ENCODE data around the gene ACOT11.
"Not testable (repeated sequence)": the region's sequence is repeated elsewhere in the genome, so short reads cannot be mapped to it uniquely, and the experiment has no call there.

DNA sequence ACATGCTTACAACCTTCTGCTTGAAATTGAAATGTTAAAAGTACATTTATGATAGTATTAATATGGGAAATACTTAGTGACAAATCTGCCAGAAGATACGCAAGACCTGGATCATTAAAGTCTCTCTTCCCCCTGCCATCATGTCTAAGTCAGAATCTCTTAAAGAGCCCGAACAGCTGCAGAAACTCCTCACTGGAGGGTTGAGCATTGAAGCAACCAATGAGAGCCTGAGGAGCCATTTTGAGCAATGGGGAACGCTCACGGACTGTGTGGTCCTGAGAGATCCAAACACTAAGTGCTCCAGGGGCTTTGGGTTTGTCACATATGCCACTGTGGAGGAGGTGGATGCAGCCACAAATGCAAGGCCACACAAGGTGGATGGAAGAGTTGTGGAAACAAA is 11.4 kb upstream of the ACOT11 start:
- TF ChIP-seq, protein P1, sequence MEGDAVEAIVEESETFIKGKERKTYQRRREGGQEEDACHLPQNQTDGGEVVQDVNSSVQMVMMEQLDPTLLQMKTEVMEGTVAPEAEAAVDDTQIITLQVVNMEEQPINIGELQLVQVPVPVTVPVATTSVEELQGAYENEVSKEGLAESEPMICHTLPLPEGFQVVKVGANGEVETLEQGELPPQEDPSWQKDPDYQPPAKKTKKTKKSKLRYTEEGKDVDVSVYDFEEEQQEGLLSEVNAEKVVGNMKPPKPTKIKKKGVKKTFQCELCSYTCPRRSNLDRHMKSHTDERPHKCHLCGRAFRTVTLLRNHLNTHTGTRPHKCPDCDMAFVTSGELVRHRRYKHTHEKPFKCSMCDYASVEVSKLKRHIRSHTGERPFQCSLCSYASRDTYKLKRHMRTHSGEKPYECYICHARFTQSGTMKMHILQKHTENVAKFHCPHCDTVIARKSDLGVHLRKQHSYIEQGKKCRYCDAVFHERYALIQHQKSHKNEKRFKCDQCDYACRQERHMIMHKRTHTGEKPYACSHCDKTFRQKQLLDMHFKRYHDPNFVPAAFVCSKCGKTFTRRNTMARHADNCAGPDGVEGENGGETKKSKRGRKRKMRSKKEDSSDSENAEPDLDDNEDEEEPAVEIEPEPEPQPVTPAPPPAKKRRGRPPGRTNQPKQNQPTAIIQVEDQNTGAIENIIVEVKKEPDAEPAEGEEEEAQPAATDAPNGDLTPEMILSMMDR (IDR thresholded peaks at IDR 0.05; ENCODE audit: borderline replicate concordance, extremely low read depth, low read length, poor library complexity, severe bottlenecking) = not testable (repeated sequence)
- TF ChIP-seq EZH2 (IDR thresholded peaks at IDR 0.05; ENCODE audit: borderline replicate concordance, low read depth, low read length, severe bottlenecking) = not testable (repeated sequence)
